Gastroesophageal sphincter (tissue), 4 donors: Measurements from ENCODE around the gene TAF4. TPM values are rescaled to one million over a fixed set of nuclear protein-coding genes. Genes with fewer than 3 reads are reported as not detected.

Source experiments
- ATAC-seq: fragments of 150-250 bp; one replicate; pipeline ENCODE4 v1.9.1; 2016; ENCODE audit warnings: mild to moderate bottlenecking, moderate library complexity
- H3K27ac ChIP-seq, 4 donors: fragments of 200-600 bp; sonication (generic) in 3 of 4; 1 replicate in 3 of 4; 2 replicates in 1 of 4; pipeline ENCODE4 v1.5.1; 2016 to 2019
- H3K27me3 ChIP-seq: fragments of 200-600 bp; sonication (generic); one replicate; pipeline ENCODE4 v1.5.1; 2019
- H3K36me3 ChIP-seq, 2 donors: fragments of 200-600 bp; sonication (generic); one replicate each; pipeline ENCODE4 v1.5.1; 2019; ENCODE audit warnings: control low read depth in 1 of 2
- H3K4me1 ChIP-seq, 3 donors: fragments of 200-600 bp; sonication (generic); 1 replicate in 2 of 3; 2 replicates in 1 of 3; pipeline ENCODE4 v1.5.1; 2016 to 2019; ENCODE audit warnings: control low read depth in 2 of 3
- H3K4me3 ChIP-seq, 2 donors: fragments of 200-600 bp; sonication (generic); one replicate each; pipeline ENCODE4 v1.5.1; 2019; ENCODE audit warnings: mild to moderate bottlenecking in 1 of 2, moderate library complexity in 1 of 2
- H3K9me3 ChIP-seq, 3 donors: fragments of 200-600 bp; sonication (generic); one replicate each; pipeline ENCODE4 v1.5.1; 2017 to 2019; ENCODE audit warnings: control low read depth in 2 of 3
- EP300 ChIP-seq: sonication (generic); formaldehyde crosslinking; IDR thresholded peaks from one replicate; pipeline ENCODE4 v1.6.1; 2017; ENCODE audit warnings: antibody characterized with exemption, mild to moderate bottlenecking
- POLR2A ChIP-seq, 2 donors: fragments of 450-650 bp; IDR thresholded peaks; one replicate each; pipeline ENCODE4 v1.6.1; 2017; ENCODE audit warnings: antibody characterized with exemption in 2 of 2, mild to moderate bottlenecking in 2 of 2, moderate library complexity in 1 of 2
- POLR2AphosphoS5 ChIP-seq: sonication (generic); formaldehyde crosslinking; IDR thresholded peaks from one replicate; pipeline ENCODE4 v1.6.1; 2017; ENCODE audit warnings: antibody characterized with exemption
- whole genome bisulfite sequencing, 2 donors: methylation state at CpG; one replicate each; pipeline ENCODE4 v1.1.5; 2018; ENCODE audit warnings: low coverage in 1 of 2; 5-methylcytosine and 5-hydroxymethylcytosine counted together
- total RNA-seq, 4 donors: library from RNA; depleted of rRNA; stranded (reverse); fragments of >200 nt; gene quantifications; one replicate each; pipeline ENCODE4 v1.1.0, GENCODE V29; 2016
- TF ChIP-seq, protein P1 (sequence below), 4 experiments: fragments of 200-600 bp in 2 of 4; fragments of 450-650 bp in 2 of 4; sonication (generic) in 1 of 4; IDR thresholded peaks; one replicate each; pipeline ENCODE4 v1.5.1; 2017 to 2019; ENCODE audit warnings: antibody characterized with exemption in 4 of 4, mild to moderate bottlenecking in 2 of 4, moderate library complexity in 2 of 4

The TAF4 gene
- total RNA-seq, 4 donors from 2014 or later: 7.6 to 19.9 (median 15.5) TPM

DNA sequence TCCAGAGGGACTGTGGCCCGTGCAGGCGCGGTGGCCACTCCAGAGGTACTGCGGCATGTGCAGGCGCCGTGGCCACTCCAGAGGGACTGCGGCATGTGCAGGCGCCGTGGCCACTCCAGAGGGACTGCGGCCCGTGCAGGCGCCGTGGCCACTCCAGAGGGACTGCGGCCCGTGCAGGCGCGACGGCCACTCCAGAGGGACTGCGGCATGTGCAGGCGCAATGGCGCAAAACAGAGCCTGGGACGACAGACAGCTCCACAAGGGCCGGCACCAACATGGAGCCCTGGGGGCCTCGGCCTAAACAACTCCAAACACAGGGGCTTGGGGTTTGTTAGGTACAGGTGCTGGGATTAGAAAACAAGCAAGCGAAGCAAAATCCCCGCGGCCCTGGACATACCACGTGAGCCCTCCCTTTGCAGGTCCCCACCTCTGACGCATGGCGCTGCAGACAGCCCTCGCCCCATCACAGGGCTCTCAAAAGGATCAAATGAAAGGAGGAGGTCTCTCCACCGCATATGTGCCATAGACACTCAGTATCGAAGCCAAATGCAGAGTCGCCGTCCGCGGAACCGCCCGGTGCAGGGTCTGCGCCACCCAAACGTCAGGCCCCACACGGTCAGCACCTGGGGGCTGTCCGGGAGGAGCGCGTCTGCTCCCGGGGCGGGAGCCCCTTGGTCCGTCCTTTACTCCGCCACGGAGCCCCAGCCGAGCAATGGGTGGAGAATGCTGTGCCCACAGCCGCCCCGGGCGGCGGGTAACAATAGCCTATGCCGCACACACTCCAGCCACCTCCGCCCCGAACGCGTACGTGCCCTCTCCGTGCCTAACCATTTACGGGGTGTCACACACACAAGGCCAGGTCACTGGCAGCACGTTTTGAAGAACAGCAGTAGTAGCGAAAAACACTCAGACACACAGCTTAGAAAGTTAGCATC is 85.7 kb downstream of the TAF4 start:
- Histone ChIP-seq H3K36me3 (peaks cover 0 to 78% of the 10 kb centered on the region in 2 donors), H3K27me3 (no peaks in the 10 kb centered on the region), H3K27ac (no peak overlapping the region), H3K4me1 (no peaks in the 10 kb centered on the region), H3K9me3 (no peaks in the 10 kb centered on the region), H3K4me3 (no peak overlapping the region)
- WGBS, 2 donors: 100% methylated on average over 4 of the region's 65 CpGs; no CpG with 5 or more reads in 1 of the 2 donors
- TF ChIP-seq EP300: no peak
- no peak for TF ChIP-seq POLR2AphosphoS5
- ATAC-seq: no peak

DNA sequence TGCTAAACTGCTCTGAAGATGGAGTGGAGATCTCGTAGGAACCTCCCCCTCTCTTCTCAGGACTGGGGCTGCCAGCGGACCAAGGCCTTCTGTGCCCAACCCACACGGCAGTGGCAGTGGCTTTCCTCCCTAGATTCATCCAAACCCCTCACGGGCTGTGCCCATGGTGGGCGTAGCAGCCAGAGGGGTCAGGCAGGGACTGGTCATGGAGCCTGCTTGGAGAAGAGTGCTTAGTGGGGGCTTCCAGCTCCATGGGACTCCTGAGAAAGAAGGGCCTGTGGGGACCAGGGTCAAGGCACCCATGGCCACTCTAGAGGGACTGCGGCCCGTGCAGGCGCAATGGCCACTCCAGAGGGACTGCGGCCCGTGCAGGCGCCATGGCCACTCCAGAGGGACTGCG is 86.6 kb downstream of the TAF4 start:
- Histone ChIP-seq H3K36me3 (peaks cover 0 to 79% of the 10 kb centered on the region in 2 donors), H3K4me3 (no peak overlapping the region), H3K27ac (no peak overlapping the region), H3K27me3 (no peaks in the 10 kb centered on the region), H3K4me1 (no peaks in the 10 kb centered on the region), H3K9me3 (no peaks in the 10 kb centered on the region)
- no CpG with 5 or more reads among the region's 12 CpGs for WGBS, 2 donors
- ATAC-seq: no peak
- TF ChIP-seq POLR2A (IDR thresholded peaks at IDR 0.05): no peak
- TF ChIP-seq EP300: no peak
- TF ChIP-seq, protein P1, sequence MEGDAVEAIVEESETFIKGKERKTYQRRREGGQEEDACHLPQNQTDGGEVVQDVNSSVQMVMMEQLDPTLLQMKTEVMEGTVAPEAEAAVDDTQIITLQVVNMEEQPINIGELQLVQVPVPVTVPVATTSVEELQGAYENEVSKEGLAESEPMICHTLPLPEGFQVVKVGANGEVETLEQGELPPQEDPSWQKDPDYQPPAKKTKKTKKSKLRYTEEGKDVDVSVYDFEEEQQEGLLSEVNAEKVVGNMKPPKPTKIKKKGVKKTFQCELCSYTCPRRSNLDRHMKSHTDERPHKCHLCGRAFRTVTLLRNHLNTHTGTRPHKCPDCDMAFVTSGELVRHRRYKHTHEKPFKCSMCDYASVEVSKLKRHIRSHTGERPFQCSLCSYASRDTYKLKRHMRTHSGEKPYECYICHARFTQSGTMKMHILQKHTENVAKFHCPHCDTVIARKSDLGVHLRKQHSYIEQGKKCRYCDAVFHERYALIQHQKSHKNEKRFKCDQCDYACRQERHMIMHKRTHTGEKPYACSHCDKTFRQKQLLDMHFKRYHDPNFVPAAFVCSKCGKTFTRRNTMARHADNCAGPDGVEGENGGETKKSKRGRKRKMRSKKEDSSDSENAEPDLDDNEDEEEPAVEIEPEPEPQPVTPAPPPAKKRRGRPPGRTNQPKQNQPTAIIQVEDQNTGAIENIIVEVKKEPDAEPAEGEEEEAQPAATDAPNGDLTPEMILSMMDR (IDR thresholded peaks at IDR 0.05): no peak
- no peak for TF ChIP-seq POLR2AphosphoS5

DNA sequence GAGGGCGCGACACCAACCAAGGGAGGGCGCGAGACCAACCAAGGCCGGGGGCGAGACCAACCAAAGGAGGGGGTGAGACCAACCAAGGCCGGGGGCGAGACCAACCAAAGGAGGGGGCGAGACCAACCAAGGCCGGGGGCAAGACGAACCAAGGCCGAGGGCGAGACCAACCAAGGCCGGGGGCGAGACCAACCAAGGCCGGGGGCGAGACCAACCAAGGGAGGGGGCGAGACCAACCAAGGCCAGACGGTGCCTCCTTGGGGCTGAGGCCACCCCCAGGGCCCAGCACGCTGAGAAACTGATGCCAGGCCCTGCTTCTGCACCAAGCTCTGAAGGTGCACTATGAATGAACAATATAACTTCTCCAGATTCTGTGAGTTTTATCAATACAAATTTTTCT is 87.2 kb downstream of the TAF4 start:
- Histone ChIP-seq H3K4me1 (no peaks in the 10 kb centered on the region), H3K27me3 (no peaks in the 10 kb centered on the region), H3K9me3 (no peaks in the 10 kb centered on the region), H3K36me3 (peaks cover 0 to 79% of the 10 kb centered on the region in 2 donors), H3K27ac (no peak overlapping the region), H3K4me3 (no peak overlapping the region)
- WGBS, 2 donors: 98 to 100% methylated on average over 1 to 8 of the region's 20 CpGs
- ATAC-seq: no peak
- TF ChIP-seq POLR2A (IDR thresholded peaks at IDR 0.05): no peak
- TF ChIP-seq POLR2AphosphoS5: no peak
- TF ChIP-seq, protein P1 (IDR thresholded peaks at IDR 0.05): no peak
- TF ChIP-seq EP300: no peak

DNA sequence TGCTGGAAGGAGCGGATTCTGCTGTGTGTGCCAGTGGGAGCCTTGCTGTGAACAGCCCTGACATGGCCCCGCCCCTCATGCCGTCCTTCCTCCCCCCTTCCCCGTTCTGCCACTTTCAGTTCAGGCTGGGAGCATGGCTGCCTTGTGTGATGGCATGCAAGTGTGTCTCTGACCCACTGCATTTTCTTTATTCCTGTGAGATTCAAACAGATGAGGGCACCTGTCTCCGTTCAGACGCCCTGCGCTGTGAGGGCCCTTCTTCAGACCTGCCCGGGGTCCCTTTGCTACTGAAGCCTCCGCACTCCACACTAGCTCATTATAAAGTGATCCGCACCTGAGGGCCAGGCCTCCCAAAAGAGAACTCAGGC is 88.3 kb downstream of the TAF4 start:
- Histone ChIP-seq H3K4me1 (no peaks in the 10 kb centered on the region), H3K27ac (no peak overlapping the region), H3K9me3 (no peaks in the 10 kb centered on the region), H3K27me3 (no peaks in the 10 kb centered on the region), H3K4me3 (no peak overlapping the region), H3K36me3 (peaks cover 0 to 79% of the 10 kb centered on the region in 2 donors)
- ATAC-seq: no peak
- 79% methylated on average over 3 of the region's 10 CpGs; no CpG with 5 or more reads in 1 of the 2 donors for WGBS, 2 donors
- TF ChIP-seq POLR2AphosphoS5 (no peak), POLR2A (IDR thresholded peaks at IDR 0.05) (no peak), EP300 (no peak)
- TF ChIP-seq, protein P1 (IDR thresholded peaks at IDR 0.05): no peak

DNA sequence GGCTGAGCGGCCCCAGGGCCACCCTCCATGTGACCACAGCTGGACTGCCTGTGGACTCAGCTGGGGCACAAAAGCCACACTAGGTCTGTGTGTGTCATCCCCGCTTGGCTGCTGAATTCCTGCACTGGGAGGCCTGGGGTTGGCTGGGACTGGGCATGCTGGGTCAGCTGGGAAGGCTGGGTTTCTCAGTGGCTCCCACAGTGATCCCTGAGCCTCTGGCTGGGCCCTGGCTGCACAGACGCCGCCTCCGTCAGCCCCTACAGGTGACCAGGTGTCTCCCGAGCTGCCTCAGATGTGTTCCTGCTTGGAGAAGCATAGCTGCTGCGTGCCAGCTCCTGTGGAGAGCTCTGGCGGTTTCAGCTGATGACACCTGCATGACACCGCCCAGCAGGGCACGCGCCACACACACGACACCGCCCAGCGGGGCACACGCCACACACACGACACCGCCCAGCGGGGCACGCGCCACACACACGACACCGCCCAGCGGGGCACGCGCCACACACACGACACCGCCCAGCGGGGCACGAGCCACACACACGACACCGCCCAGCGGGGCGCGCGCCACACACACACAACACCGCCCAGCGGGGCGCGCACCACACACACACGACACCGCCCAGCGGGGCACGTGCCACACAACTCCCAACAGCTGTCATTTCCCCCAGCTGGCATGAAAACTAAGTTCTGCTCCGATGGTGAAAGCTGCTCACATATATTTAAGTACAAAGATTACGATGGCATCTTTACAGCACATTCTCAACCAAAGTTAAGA is 88.8 kb downstream of the TAF4 start:
- no peak overlapping the region for H3K4me3 ChIP-seq
- H3K36me3 ChIP-seq: peaks cover 0 to 84% of the 10 kb centered on the region in 2 donors
- no peaks in the 10 kb centered on the region for H3K9me3 ChIP-seq
- no peaks in the 10 kb centered on the region for H3K4me1 ChIP-seq
- ATAC-seq: no peak
- TF ChIP-seq, protein P1 (IDR thresholded peaks at IDR 0.05): no peak
- TF ChIP-seq POLR2A (IDR thresholded peaks at IDR 0.05) (no peak), EP300 (no peak), POLR2AphosphoS5 (no peak)
- H3K27ac ChIP-seq: no peak overlapping the region
- WGBS, 2 donors: 100% methylated on average over 5 of the region's 45 CpGs; no CpG with 5 or more reads in 1 of the 2 donors
- no peaks in the 10 kb centered on the region for H3K27me3 ChIP-seq
